Measurements from ENCODE around the gene KIF27.
A peak's percentile ranks its signal among the peaks of the same experiment; 100 is the strongest.
"Not testable (repeated sequence)": the region's sequence is repeated elsewhere in the genome, so short reads cannot be mapped to it uniquely, and the experiment has no call there.

Gene KIF27

GRCh38 chr9:83920927-83921707 lies at the start of gene KIF27:
KIF27 (minus strand) TSS chr9:83921432; CDS start chr9:83915591, 5,841 bp downstream.
- DNase-seq = peak; percentile 99

- no peak for DNase-seq
Observed at GRCh38 chr9:83969602-83970001, 48.4 kb upstream of the KIF27 start.

- no peak for DNase-seq
Observed at GRCh38 chr9:83967073-83967472, 45.8 kb upstream of the KIF27 start.

GRCh38 chr9:83966209-83966582 lies 45.0 kb upstream of the KIF27 start:
- no peak for DNase-seq

- peak; percentile 55 for DNase-seq
Observed at GRCh38 chr9:83965350-83966208, 44.3 kb upstream of the KIF27 start.

- DNase-seq = peak; percentile 48
Observed at GRCh38 chr9:83964973-83965349, 43.7 kb upstream of the KIF27 start.

GRCh38 chr9:83962165-83962564 lies 40.9 kb upstream of the KIF27 start:
- DNase-seq = no peak

GRCh38 chr9:83960991-83961390 lies 39.8 kb upstream of the KIF27 start:
- no peak for DNase-seq

- DNase-seq = no peak
Observed at GRCh38 chr9:83959061-83959460, 37.8 kb upstream of the KIF27 start.

- DNase-seq = no peak
Observed at GRCh38 chr9:83957248-83957513, 35.9 kb upstream of the KIF27 start.

- DNase-seq = peak; percentile 90
Observed at GRCh38 chr9:83956436-83957247, 35.4 kb upstream of the KIF27 start.

- DNase-seq = no peak
Observed at GRCh38 chr9:83956086-83956435, 34.8 kb upstream of the KIF27 start.

GRCh38 chr9:83948096-83948495 lies 26.9 kb upstream of the KIF27 start:
- not testable (repeated sequence) for DNase-seq

- no peak for DNase-seq
Observed at GRCh38 chr9:83940590-83941303, 19.5 kb upstream of the KIF27 start.

GRCh38 chr9:83937861-83938455 lies 16.7 kb upstream of the KIF27 start:
- peak; percentile 90 for DNase-seq

GRCh38 chr9:83936523-83936922 lies 15.3 kb upstream of the KIF27 start:
- DNase-seq = no peak

- DNase-seq = peak; percentile 26
Observed at GRCh38 chr9:83935276-83935935, 14.2 kb upstream of the KIF27 start.

GRCh38 chr9:83934569-83935275 lies 13.5 kb upstream of the KIF27 start:
- DNase-seq = no peak

GRCh38 chr9:83933790-83934189 lies 12.6 kb upstream of the KIF27 start:
- no peak for DNase-seq

GRCh38 chr9:83932851-83933250 lies 11.6 kb upstream of the KIF27 start:
- DNase-seq = no peak

- DNase-seq = no peak
Observed at GRCh38 chr9:83932011-83932410, 10.8 kb upstream of the KIF27 start.

Data from eye (tissue), 1 donor.